Measurements from ENCODE around the gene SLC13A3. TPM values are rescaled to one million over a fixed set of nuclear protein-coding genes. Genes with fewer than 3 reads are reported as not detected.

SLC13A3 gene
- total RNA-seq, 3 donors from 2014 or later (not counting 1 experiment from before 2014, with no cell fraction given) = 0.63 TPM; not detected in 1

GRCh38 chr20:46512943-46513844 lies 138.1 kb downstream of the SLC13A3 start, which contains the start of gene ZNF334:
TSS of gene ZNF334 (minus strand) at chr20:46513559. CDS start at chr20:46512102, 1,457 bp downstream.
- WGBS (ENCODE audit: insufficient coverage) = 7% methylated on average over 46 of the region's 49 CpGs
- TF ChIP-seq CTCF (IDR thresholded peaks at IDR 0.05) = no peak
- Histone ChIP-seq H3K4me1 (ENCODE audit: control insufficient read depth, insufficient read depth, low read length) (peaks cover 7% of the 10 kb centered on the region), H3K27me3 (ENCODE audit: control insufficient read depth, insufficient read depth, low read length) (peaks cover 7% of the 10 kb centered on the region), H3K27ac (ENCODE audit: low read length) (no peak within 1 kb of the TSS), H3K9me3 (ENCODE audit: control insufficient read depth, insufficient read depth, low read length) (no peaks in the 10 kb centered on the region), H3K36me3 (ENCODE audit: control insufficient read depth, insufficient read depth, low read length) (no peaks in the 10 kb centered on the region), H3K4me3 (ENCODE audit: low read length) (peak within 1 kb of the TSS; percentile 53)
- Mint-ChIP-seq H3K27me3 (ENCODE audit: low read depth in 2 of 2) (peaks cover 15 to 23% of the 10 kb centered on the region in 2 donors), H3K4me1 (peaks cover 0 to 9% of the 10 kb centered on the region in 2 donors), H3K9me3 (no peaks in the 10 kb centered on the region), H3K36me3 (no peaks in the 10 kb centered on the region), H3K4me3 (peak within 1 kb of the TSS; percentile 86), H3K27ac (peak within 1 kb of the TSS in 1 of 2 donors; percentile 29)
- intact Hi-C loops (cut with micrococcal nuclease) = no loop called here
- ATAC-seq (peak in 2 of 3 donors; percentile 32 to 64), DNase-seq (peak in 1 of 2 donors; percentile 8)

DNA sequence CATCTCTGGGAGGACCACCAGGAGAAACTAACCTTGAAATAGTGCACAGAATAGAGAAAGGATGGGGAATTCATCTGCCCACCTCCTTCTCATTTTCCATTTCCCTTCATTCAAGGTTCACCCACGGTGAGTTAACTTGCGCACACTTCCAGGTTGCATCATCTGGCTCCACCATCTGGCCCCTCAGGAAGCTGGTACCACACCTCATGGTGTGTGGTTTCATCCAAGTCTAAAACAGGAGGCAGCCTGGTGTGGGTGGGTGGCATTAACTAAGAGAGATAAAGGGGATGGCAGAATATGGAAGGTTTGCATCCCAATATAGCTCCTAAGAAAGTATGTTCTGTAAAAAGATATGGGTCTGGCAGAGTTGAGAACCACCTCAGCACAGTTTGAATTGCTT lies 141.7 kb downstream of the SLC13A3 start:
- ATAC-seq = no peak
- Mint-ChIP-seq H3K36me3 (no peaks in the 10 kb centered on the region), H3K27ac (no peak overlapping the region), H3K9me3 (no peaks in the 10 kb centered on the region), H3K4me1 (peaks cover 0 to 9% of the 10 kb centered on the region in 2 donors), H3K27me3 (ENCODE audit: low read depth in 2 of 2) (peaks cover 14 to 37% of the 10 kb centered on the region in 2 donors), H3K4me3 (no peak overlapping the region)
- H3K36me3 ChIP-seq (ENCODE audit: control insufficient read depth, insufficient read depth, low read length) = no peaks in the 10 kb centered on the region
- H3K27ac ChIP-seq (ENCODE audit: low read length) = no peak overlapping the region
- no peak for DNase-seq
- H3K9me3 ChIP-seq (ENCODE audit: control insufficient read depth, insufficient read depth, low read length) = no peaks in the 10 kb centered on the region
- no peak overlapping the region for H3K4me3 ChIP-seq (ENCODE audit: low read length)
- H3K4me1 ChIP-seq (ENCODE audit: control insufficient read depth, insufficient read depth, low read length) = peaks cover 7% of the 10 kb centered on the region
- no peak for TF ChIP-seq CTCF (IDR thresholded peaks at IDR 0.05)
- peaks cover 7% of the 10 kb centered on the region for H3K27me3 ChIP-seq (ENCODE audit: control insufficient read depth, insufficient read depth, low read length)
- intact Hi-C loops (cut with micrococcal nuclease) = no loop called here
- 33% methylated on average over 2 of the region's 2 CpGs for WGBS (ENCODE audit: insufficient coverage)

Other genes starting within 250 kb of the SLC13A3 start
- 100 to 1,000 TPM; 108 to 156 (median 142) TPM for gene ELMO2, start 244.8 kb downstream of the SLC13A3 start, total RNA-seq
- under 1 TPM; 0.43 to 0.59 (median 0.43) TPM for gene ZNF334, start 137.9 kb downstream of the SLC13A3 start, total RNA-seq
- gene OCSTAMP, start 100.8 kb downstream of the SLC13A3 start, total RNA-seq = not detected
- 10 to 100 TPM in 1 of 3 donors, 1 to 10 TPM in 2; 5.0 to 10.4 (median 7.8) TPM for gene TP53RK, start 38.0 kb upstream of the SLC13A3 start, total RNA-seq
- gene SLC2A10, start 58.2 kb upstream of the SLC13A3 start, total RNA-seq = 1 to 10 TPM in 1 of 3 donors, under 1 TPM in 2; 0.26 to 2.2 (median 0.79) TPM
- under 1 TPM in 1 of 3 donors, not detected in 2; 0.30 TPM for gene EYA2, start 243.4 kb upstream of the SLC13A3 start, total RNA-seq

Data from natural killer cell (primary cell).